Esophagus mucosa (tissue), 1 donor: ENCODE results near the gene HCN1. TPM values are rescaled to one million over a fixed set of nuclear protein-coding genes. Genes with fewer than 3 reads are reported as not detected.
A peak's percentile ranks its signal among the peaks of the same experiment; 100 is the strongest.

Experiments
- ATAC-seq: fragments of 200-7000 bp; cut with Tn5 transposase; one replicate; pipeline ENCODE4 v1.9.1; 2020
- total RNA-seq: library from RNA; stranded (reverse); gene quantifications from one replicate; pipeline ENCODE4 v1.2.4, GENCODE V29; 2023
- donor health status: DM: yes; HTN: yes; CAD: no.

Gene HCN1
- not detected for total RNA-seq

GRCh38 chr5:45696206-45696836, at the start of gene HCN1:
TSS of gene HCN1 (minus strand) at chr5:45696380.
- ATAC-seq: peak; percentile 97

- no peak for ATAC-seq
These were observed 44.9 kb upstream of the HCN1 start for GRCh38 chr5:45741110-45741509.

- ATAC-seq: no peak
These were observed 41.0 kb upstream of the HCN1 start for GRCh38 chr5:45737153-45737552.

GRCh38 chr5:45725537-45725936, 29.4 kb upstream of the HCN1 start:
- no peak for ATAC-seq

GRCh38 chr5:45697201-45697600, 1.0 kb upstream of the HCN1 start:
- ATAC-seq: no peak

- no peak for ATAC-seq
These were observed 400 bp downstream of the HCN1 start for GRCh38 chr5:45695804-45696156.

- no peak for ATAC-seq
These were observed 993 bp downstream of the HCN1 start for GRCh38 chr5:45694971-45695803.

- no peak for ATAC-seq
These were observed 1.8 kb downstream of the HCN1 start for GRCh38 chr5:45694255-45694814.

GRCh38 chr5:45692481-45692880, 3.7 kb downstream of the HCN1 start:
- no peak for ATAC-seq

- no peak for ATAC-seq
These were observed 4.5 kb downstream of the HCN1 start for GRCh38 chr5:45691656-45692055.

- no peak for ATAC-seq
These were observed 8.5 kb downstream of the HCN1 start for GRCh38 chr5:45687701-45688100.

- ATAC-seq: no peak
These were observed 9.6 kb downstream of the HCN1 start for GRCh38 chr5:45686620-45687019.

GRCh38 chr5:45684118-45684517, 12.1 kb downstream of the HCN1 start:
- ATAC-seq: no peak

- ATAC-seq: no peak
These were observed 15.2 kb downstream of the HCN1 start for GRCh38 chr5:45680950-45681349.

GRCh38 chr5:45677524-45677923, 18.7 kb downstream of the HCN1 start:
- ATAC-seq: no peak

- no peak for ATAC-seq
These were observed 23.9 kb downstream of the HCN1 start for GRCh38 chr5:45672271-45672670.

GRCh38 chr5:45648744-45649143, 47.4 kb downstream of the HCN1 start:
- ATAC-seq: no peak

GRCh38 chr5:45643056-45643455, 53.1 kb downstream of the HCN1 start:
- no peak for ATAC-seq

- ATAC-seq: no peak
These were observed 53.8 kb downstream of the HCN1 start for GRCh38 chr5:45642370-45642769.

GRCh38 chr5:45639040-45639439, 57.1 kb downstream of the HCN1 start:
- ATAC-seq: no peak

- no peak for ATAC-seq
These were observed 69.0 kb downstream of the HCN1 start for GRCh38 chr5:45627076-45627656.

GRCh38 chr5:45623832-45624231, 72.3 kb downstream of the HCN1 start:
- ATAC-seq: no peak

- no peak for ATAC-seq
These were observed 73.8 kb downstream of the HCN1 start for GRCh38 chr5:45622365-45622764.
